VCaP (cell line): ENCODE measurements around the gene MTG2.

Experiments used
- H3K27ac ChIP-seq: fragments of 450-650 bp; 2 replicates; pipeline ENCODE4 v1.5.1; 2017
- CTCF ChIP-seq: fragments of 450-650 bp; conservative IDR thresholded peaks from 2 replicates; pipeline ENCODE4 v1.5.1; 2017; ENCODE audit warnings: mild to moderate bottlenecking, moderate library complexity

MTG2 gene

GRCh38 chr20:62222266-62222850 lies 39.5 kb downstream of the MTG2 start:
- no peak overlapping the region for H3K27ac ChIP-seq
- TF ChIP-seq CTCF = no peak

- TF ChIP-seq CTCF = no peak
- no peak overlapping the region for H3K27ac ChIP-seq
Observed at GRCh38 chr20:62222972-62223371, 40.1 kb downstream of the MTG2 start.

GRCh38 chr20:62223571-62223970 lies 40.7 kb downstream of the MTG2 start:
- no peak overlapping the region for H3K27ac ChIP-seq
- no peak for TF ChIP-seq CTCF

GRCh38 chr20:62224113-62224855 lies 41.5 kb downstream of the MTG2 start:
- H3K27ac ChIP-seq = no peak overlapping the region
- TF ChIP-seq CTCF = no peak

- no peak for TF ChIP-seq CTCF
Observed at GRCh38 chr20:62225026-62225425, 42.2 kb downstream of the MTG2 start.

GRCh38 chr20:62225820-62226635 lies 43.2 kb downstream of the MTG2 start:
- TF ChIP-seq CTCF = no peak
- H3K27ac ChIP-seq = no peak overlapping the region

More at GRCh38 chr20:62225026-62225425, 42.2 kb downstream of the MTG2 start:
- H3K27ac ChIP-seq = no peak overlapping the region
